CD14-positive monocyte (primary cell): ENCODE results near the gene NSF. TPM values are rescaled to one million over a fixed set of nuclear protein-coding genes. Genes with fewer than 3 reads are reported as not detected.

Experiments used
- DNase-seq, 3 donors: peaks; one replicate each; pipeline ENCODE4 v3.0.0-alpha.2; 2011 to 2022
- H2AFZ ChIP-seq: 2 replicates; pipeline ENCODE4 v1.6.0; 2012; ENCODE audit warnings: mild to moderate bottlenecking, low read depth, low read length, inconsistent platforms; ENCODE audit not compliant: insufficient read depth, poor library complexity, severe bottlenecking
- H3K27ac ChIP-seq, 2 donors: 1 replicate in 1 of 2; 2 replicates in 1 of 2; pipeline ENCODE4 v1.5.1; 2012 to 2013; ENCODE audit warnings: low read length in 2 of 2, control low read depth in 1 of 2, inconsistent platforms in 1 of 2, low read depth in 1 of 2, mild to moderate bottlenecking in 1 of 2
- H3K27me3 ChIP-seq, 2 donors: one replicate each; pipeline versions ENCODE4 v1.6.0 to v1.6.1; 2011 to 2013; ENCODE audit warnings: low read length in 2 of 2; ENCODE audit not compliant: control insufficient read depth in 2 of 2, insufficient read depth in 2 of 2
- H3K36me3 ChIP-seq, 2 donors: replicated peaks in 1 of 2; 1 replicate in 1 of 2; 2 replicates in 1 of 2; pipeline versions ENCODE4 v1.5.1 to v1.6.1; 2012 to 2013; ENCODE audit warnings: low read length in 2 of 2, control low read depth in 1 of 2, inconsistent platforms in 1 of 2, mild to moderate bottlenecking in 1 of 2; ENCODE audit not compliant: insufficient read depth in 2 of 2, control insufficient read depth in 1 of 2
- H3K4me1 ChIP-seq, 2 donors: 1 replicate in 1 of 2; 2 replicates in 1 of 2; pipeline versions ENCODE4 v1.5.1 to v1.6.1; 2012 to 2013; ENCODE audit warnings: low read length in 2 of 2, control low read depth in 1 of 2, inconsistent platforms in 1 of 2, mild to moderate bottlenecking in 1 of 2, moderate library complexity in 1 of 2; ENCODE audit not compliant: insufficient read depth in 2 of 2, control insufficient read depth in 1 of 2
- H3K4me2 ChIP-seq: replicated peaks from 2 replicates; pipeline ENCODE3; 2012; ENCODE audit warnings: low read length, moderate library complexity, mild to moderate bottlenecking; ENCODE audit not compliant: poor library complexity, severe bottlenecking; ENCODE audit errors: extremely low read depth
- H3K4me3 ChIP-seq, 3 experiments: fragments of 200-600 bp in 1 of 3; sonication (generic) in 1 of 3; replicated peaks in 1 of 3; 1 replicate in 2 of 3; 2 replicates in 1 of 3; pipeline ENCODE4 v1.5.1; 2011 to 2013; ENCODE audit warnings: low read length in 3 of 3, mild to moderate bottlenecking in 3 of 3, control low read depth in 2 of 3, low read depth in 2 of 3, inconsistent platforms in 1 of 3, moderate library complexity in 1 of 3
- H3K79me2 ChIP-seq: 2 replicates; pipeline ENCODE4 v1.6.0; 2012; ENCODE audit warnings: mild to moderate bottlenecking, control low read depth, inconsistent platforms, low read length, moderate library complexity; ENCODE audit not compliant: insufficient read depth
- H3K9ac ChIP-seq: 2 replicates; pipeline ENCODE4 v1.6.0; 2017; ENCODE audit warnings: low read length, mild to moderate bottlenecking; ENCODE audit not compliant: insufficient read depth, poor library complexity, severe bottlenecking
- H3K9me3 ChIP-seq, 2 donors: replicated peaks in 1 of 2; 1 replicate in 1 of 2; 2 replicates in 1 of 2; pipeline versions ENCODE4 v1.5.1 to v1.6.1; 2012 to 2013; ENCODE audit warnings: low read length in 2 of 2, control low read depth in 1 of 2; ENCODE audit not compliant: control insufficient read depth in 1 of 2, insufficient read depth in 1 of 2
- H4K20me1 ChIP-seq: 2 replicates; pipeline ENCODE4 v1.6.0; 2012; ENCODE audit warnings: mild to moderate bottlenecking, low read length, control low read depth, moderate library complexity; ENCODE audit not compliant: insufficient read depth
- H3K27ac Mint-ChIP-seq, 7 donors: one replicate each; pipeline ENCODE4 v1.8.0; 2020; ENCODE audit warnings: mild to moderate bottlenecking in 7 of 7, mixed read lengths in 7 of 7, moderate library complexity in 6 of 7, inconsistent platforms in 2 of 7
- H3K27me3 Mint-ChIP-seq, 3 donors: one replicate each; pipeline ENCODE4 v1.8.0; 2021 to 2022; ENCODE audit warnings: low read depth in 3 of 3, mild to moderate bottlenecking in 3 of 3, mixed read lengths in 3 of 3, moderate library complexity in 3 of 3, inconsistent platforms in 1 of 3
- H3K36me3 Mint-ChIP-seq, 2 donors: one replicate each; pipeline ENCODE4 v1.8.0; 2020; ENCODE audit warnings: mixed read lengths in 2 of 2, inconsistent platforms in 1 of 2, mild to moderate bottlenecking in 1 of 2
- H3K4me1 Mint-ChIP-seq: one replicate; pipeline ENCODE4 v1.8.0; 2020; ENCODE audit warnings: mild to moderate bottlenecking, mixed read lengths
- H3K4me3 Mint-ChIP-seq, 2 donors: one replicate each; pipeline ENCODE4 v1.8.0; 2020; ENCODE audit warnings: mild to moderate bottlenecking in 2 of 2, mixed read lengths in 2 of 2, moderate library complexity in 1 of 2
- H3K9me3 Mint-ChIP-seq, 7 donors: one replicate each; pipeline ENCODE4 v1.8.0; 2020 to 2022; ENCODE audit warnings: mixed read lengths in 7 of 7, mild to moderate bottlenecking in 6 of 7, moderate library complexity in 6 of 7, inconsistent platforms in 2 of 7
- CTCF ChIP-seq: fragments of 200-600 bp; IDR thresholded peaks from one replicate; pipeline ENCODE4 v1.8.0; 2022; ENCODE audit warnings: antibody characterized with exemption, mild to moderate bottlenecking
- WGBS: methylation state at CpG from one replicate; pipeline ENCODE4 v1.1.5; 2013; ENCODE audit warnings: missing lambda C conversion rate; ENCODE audit not compliant: insufficient coverage; 5-methylcytosine and 5-hydroxymethylcytosine counted together
- intact Hi-C, 2 donors: fragments of 100-400 bp; cut with micrococcal nuclease; formaldehyde crosslinking; loops; one replicate each; pipeline versions ENCODE4 v1.15.0 to v1.15.1; 2023
- polyA plus RNA-seq, 3 donors: library from polyadenylated mRNA; depleted of rRNA in 1 of 3; unstranded in 2 of 3; stranded (reverse) in 1 of 3; fragments of 300-500 nt in 2 of 3; fragments of >200 nt in 1 of 3; fragmentation: Illumina TruSeq in 2 of 3; gene quantifications; 1 replicate in 2 of 3; 2 replicates in 1 of 3; pipeline ENCODE4 v1.2.3, GENCODE V29; 2012 to 2021

The NSF gene
- polyA plus RNA-seq, 3 donors, result 22.5 to 63.2 (median 58.0) TPM

- Histone ChIP-seq H2AFZ (no peak overlapping the region), H3K9ac (no peak overlapping the region), H3K9me3 (no peaks in the 10 kb centered on the region), H3K4me1 (peaks cover 4 to 6% of the 10 kb centered on the region in 2 donors), H3K27me3 (no peaks in the 10 kb centered on the region), H3K79me2 (no peaks in the 10 kb centered on the region), H3K27ac (no peak overlapping the region), H3K4me3 (no peak overlapping the region), H3K36me3 (peaks cover 39 to 92% of the 10 kb centered on the region in 2 donors), H4K20me1 (no peaks in the 10 kb centered on the region), H3K4me2 (no peak overlapping the region)
- no peaks in the 10 kb centered on the region for H3K9me3 Mint-ChIP-seq
- intact Hi-C loops, result no loop called here
- H3K27me3 Mint-ChIP-seq, result no peaks in the 10 kb centered on the region
- TF ChIP-seq CTCF, result no peak
- no peak overlapping the region for H3K4me3 Mint-ChIP-seq
- DNase-seq, result no peak
- no CpG with 5 or more reads among the region's 3 CpGs for WGBS
- H3K4me1 Mint-ChIP-seq, result peaks cover 15% of the 10 kb centered on the region
- H3K36me3 Mint-ChIP-seq, result peaks cover 47 to 70% of the 10 kb centered on the region in 2 donors
- H3K27ac Mint-ChIP-seq, result no peak overlapping the region
Observed at GRCh38 chr17:46719891-46720290, 129.4 kb downstream of the NSF start.

GRCh38 chr17:46720408-46720807, 129.9 kb downstream of the NSF start:
- no peaks in the 10 kb centered on the region for H3K9me3 ChIP-seq

More at GRCh38 chr17:46720408-46720807, 129.9 kb downstream of the NSF start:
- Histone ChIP-seq H3K9ac (no peak overlapping the region), H3K27me3 (no peaks in the 10 kb centered on the region), H4K20me1 (no peaks in the 10 kb centered on the region), H3K4me3 (no peak overlapping the region), H2AFZ (no peak overlapping the region), H3K4me1 (peaks cover 4 to 6% of the 10 kb centered on the region in 2 donors), H3K36me3 (peaks cover 34 to 90% of the 10 kb centered on the region in 2 donors), H3K79me2 (no peaks in the 10 kb centered on the region), H3K4me2 (no peak overlapping the region), H3K27ac (no peak overlapping the region)
- Mint-ChIP-seq H3K9me3 (no peaks in the 10 kb centered on the region), H3K27ac (no peak overlapping the region), H3K27me3 (no peaks in the 10 kb centered on the region), H3K4me3 (no peak overlapping the region), H3K4me1 (peaks cover 15% of the 10 kb centered on the region), H3K36me3 (peaks cover 46 to 67% of the 10 kb centered on the region in 2 donors)
- DNase-seq, result no peak
- 100% methylated on average over 1 of the region's 5 CpGs for WGBS
- intact Hi-C loops, result no loop called here
- TF ChIP-seq CTCF, result no peak
